ENCODE results near the gene PDYN. TPM values are rescaled to one million over a fixed set of nuclear protein-coding genes. Genes with fewer than 3 reads are reported as not detected.

PDYN gene
- total RNA-seq, 4 donors from 2014 or later: not detected

- no peak for TF ChIP-seq POLR2A (IDR thresholded peaks at IDR 0.05)
- TF ChIP-seq, protein P1, sequence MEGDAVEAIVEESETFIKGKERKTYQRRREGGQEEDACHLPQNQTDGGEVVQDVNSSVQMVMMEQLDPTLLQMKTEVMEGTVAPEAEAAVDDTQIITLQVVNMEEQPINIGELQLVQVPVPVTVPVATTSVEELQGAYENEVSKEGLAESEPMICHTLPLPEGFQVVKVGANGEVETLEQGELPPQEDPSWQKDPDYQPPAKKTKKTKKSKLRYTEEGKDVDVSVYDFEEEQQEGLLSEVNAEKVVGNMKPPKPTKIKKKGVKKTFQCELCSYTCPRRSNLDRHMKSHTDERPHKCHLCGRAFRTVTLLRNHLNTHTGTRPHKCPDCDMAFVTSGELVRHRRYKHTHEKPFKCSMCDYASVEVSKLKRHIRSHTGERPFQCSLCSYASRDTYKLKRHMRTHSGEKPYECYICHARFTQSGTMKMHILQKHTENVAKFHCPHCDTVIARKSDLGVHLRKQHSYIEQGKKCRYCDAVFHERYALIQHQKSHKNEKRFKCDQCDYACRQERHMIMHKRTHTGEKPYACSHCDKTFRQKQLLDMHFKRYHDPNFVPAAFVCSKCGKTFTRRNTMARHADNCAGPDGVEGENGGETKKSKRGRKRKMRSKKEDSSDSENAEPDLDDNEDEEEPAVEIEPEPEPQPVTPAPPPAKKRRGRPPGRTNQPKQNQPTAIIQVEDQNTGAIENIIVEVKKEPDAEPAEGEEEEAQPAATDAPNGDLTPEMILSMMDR (IDR thresholded peaks at IDR 0.05): no peak
- WGBS, 2 donors: 84 to 95% methylated on average over 3 to 4 of the region's 5 CpGs
- intact Hi-C loops (cut with DNase I): no loop called here
- Histone ChIP-seq H3K4me3 (no peak overlapping the region), H3K9me3 (no peaks in the 10 kb centered on the region), H3K27ac (no peak overlapping the region), H3K27me3 (peaks cover 0 to 78% (median 0%) of the 10 kb centered on the region in 4 donors), H3K4me1 (no peaks in the 10 kb centered on the region), H3K36me3 (no peaks in the 10 kb centered on the region)
- DNase-seq: no peak
Measured at GRCh38 chr20:1982686-1983085, 11.2 kb downstream of the PDYN start.

- intact Hi-C loops (cut with DNase I): no loop called here
- Histone ChIP-seq H3K27ac (no peak overlapping the region), H3K36me3 (no peaks in the 10 kb centered on the region), H3K27me3 (peaks cover 0 to 63% (median 0%) of the 10 kb centered on the region in 4 donors), H3K9me3 (no peaks in the 10 kb centered on the region), H3K4me3 (no peak overlapping the region), H3K4me1 (no peaks in the 10 kb centered on the region)
- WGBS, 2 donors: 36 to 79% methylated on average over 3 of the region's 3 CpGs
- no peak for DNase-seq
- TF ChIP-seq POLR2A (IDR thresholded peaks at IDR 0.05): no peak
- TF ChIP-seq, protein P1 (IDR thresholded peaks at IDR 0.05): no peak
Measured at GRCh38 chr20:1979106-1979778, 14.6 kb downstream of the PDYN start.

GRCh38 chr20:1975291-1975690, 18.6 kb downstream of the PDYN start:
- TF ChIP-seq POLR2A (IDR thresholded peaks at IDR 0.05): no peak
- TF ChIP-seq, protein P1 (IDR thresholded peaks at IDR 0.05): no peak
- 82 to 86% methylated on average over 11 of the region's 11 CpGs for WGBS, 2 donors
- Histone ChIP-seq H3K4me1 (no peaks in the 10 kb centered on the region), H3K4me3 (no peak overlapping the region), H3K27ac (no peak overlapping the region), H3K36me3 (no peaks in the 10 kb centered on the region), H3K27me3 (peaks cover 0 to 78% (median 0%) of the 10 kb centered on the region in 4 donors), H3K9me3 (no peaks in the 10 kb centered on the region)
- no peak for DNase-seq
- intact Hi-C loops (cut with DNase I): no loop called here

- no peak overlapping the region for H3K4me3 ChIP-seq
- no peaks in the 10 kb centered on the region for H3K9me3 ChIP-seq
- H3K36me3 ChIP-seq: no peaks in the 10 kb centered on the region
- no peak overlapping the region for H3K27ac ChIP-seq
- H3K4me1 ChIP-seq: no peaks in the 10 kb centered on the region
- intact Hi-C loops (cut with DNase I): no loop called here
- peaks cover 0 to 76% (median 0%) of the 10 kb centered on the region in 4 donors for H3K27me3 ChIP-seq
- 61 to 62% methylated on average over 15 of the region's 15 CpGs for WGBS, 2 donors
- no peak for TF ChIP-seq POLR2A (IDR thresholded peaks at IDR 0.05)
- DNase-seq: no peak
Measured at GRCh38 chr20:1973601-1974440, 20.0 kb downstream of the PDYN start.

DNA sequence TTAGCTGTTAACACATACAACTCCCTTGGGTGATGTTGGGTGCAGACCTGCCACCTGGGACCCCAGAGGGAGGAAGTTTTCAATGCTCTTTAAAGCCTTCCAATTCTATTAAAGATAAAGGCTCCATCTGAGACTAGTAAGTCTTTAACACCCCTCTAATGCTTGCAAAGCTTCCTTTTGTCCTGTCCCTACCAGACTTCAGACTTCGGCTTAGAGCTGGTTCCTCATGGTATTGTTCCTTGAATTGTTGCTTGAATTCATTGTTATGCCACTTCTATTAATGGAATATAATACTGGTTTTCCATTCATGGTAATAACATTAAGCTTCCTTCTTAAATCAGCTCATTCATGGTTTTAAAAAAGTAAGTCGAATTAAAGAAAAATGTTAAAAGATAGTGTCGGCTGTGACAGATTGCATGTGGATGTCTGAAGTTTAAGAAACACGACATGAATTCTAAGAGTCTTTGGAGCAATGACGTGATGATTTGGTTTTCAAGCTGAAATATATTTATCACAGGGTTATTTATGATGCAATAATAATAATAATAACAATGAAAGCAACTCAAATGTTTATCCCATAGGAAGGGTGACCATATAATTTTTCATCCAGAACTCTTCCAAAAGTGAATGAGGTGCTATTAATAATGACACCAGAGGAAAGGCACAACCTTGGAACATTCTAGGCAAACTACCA, 21.8 kb downstream of the PDYN start:
- H3K27me3 ChIP-seq: peaks cover 0 to 61% (median 0%) of the 10 kb centered on the region in 4 donors
- TF ChIP-seq, protein P1 (IDR thresholded peaks at IDR 0.05): no peak
- no peak for TF ChIP-seq POLR2A (IDR thresholded peaks at IDR 0.05)
- WGBS, 2 donors: 63 to 72% methylated on average over 5 of the region's 5 CpGs

More for the DNA sequence above, 21.8 kb downstream of the PDYN start:
- no peak for DNase-seq
- Histone ChIP-seq H3K4me3 (no peak overlapping the region), H3K4me1 (no peaks in the 10 kb centered on the region), H3K27ac (no peak overlapping the region), H3K36me3 (no peaks in the 10 kb centered on the region), H3K9me3 (no peaks in the 10 kb centered on the region)
- intact Hi-C loops (cut with DNase I): no loop called here

All from esophagus squamous epithelium (tissue), 5 donors.